HepG2 (cell line): Measurements from ENCODE around the gene MAEA. TPM values are rescaled to one million over a fixed set of nuclear protein-coding genes. Genes with fewer than 3 reads are reported as not detected.

Experiments used
- DNMT3B ChIP-seq: conservative IDR thresholded peaks from 2 replicates; pipeline ENCODE4 v1.6.1; 2016; ENCODE audit warnings: missing biosample characterization, control low read depth
- KAT7 ChIP-seq: IDR thresholded peaks from 2 replicates; pipeline ENCODE4 v1.6.1; 2018; ENCODE audit warnings: borderline replicate concordance, missing compliant biosample characterization
- KLF13 ChIP-seq: sonication (generic); formaldehyde crosslinking; IDR thresholded peaks from 2 replicates; pipeline ENCODE4 v1.4.0; 2020; ENCODE audit warnings: mild to moderate bottlenecking, missing genetic modification reagents
- SRY ChIP-seq: sonication (generic); formaldehyde crosslinking; IDR thresholded peaks from 2 replicates; pipeline ENCODE4 v1.8.0; 2022; ENCODE audit warnings: mild to moderate bottlenecking, missing genetic modification reagents
- ZFX ChIP-seq: sonication (generic); formaldehyde crosslinking; IDR thresholded peaks from 2 replicates; pipeline ENCODE4 v1.4.0; 2020; ENCODE audit warnings: mild to moderate bottlenecking, low read depth, missing genetic modification reagents, moderate library complexity
- polyA plus RNA-seq, 8 experiments: library from polyadenylated mRNA; depleted of rRNA in 3 of 8; stranded (reverse) in 7 of 8; unstranded in 1 of 8; fragments of >200 nt; fragmentation: Illumina TruSeq in 4 of 8; extraction: Trizol in 4 of 8; gene quantifications; 2 replicates each; pipeline versions ENCODE4 v1.2.1 to v1.2.3, GENCODE V29; 2011 to 2016; ENCODE audit warnings: low read depth in 4 of 8, missing spikeins in 1 of 8, mixed read lengths in 1 of 8; ENCODE audit not compliant: insufficient read depth in 1 of 8
- total RNA-seq, 5 experiments: library from RNA; depleted of rRNA; stranded (reverse); fragments of >200 nt; fragmentation: Illumina TruSeq; extraction: Trizol; gene quantifications; 2 replicates each; pipeline ENCODE4 v1.2.3, GENCODE V29; 2016; ENCODE audit warnings: low read depth in 1 of 5
- TF ChIP-seq, protein P1 (sequence below): IDR thresholded peaks from 2 replicates; pipeline ENCODE4 v1.6.1; 2016; ENCODE audit warnings: low read depth, missing genetic modification reagents, missing compliant biosample characterization
- TF ChIP-seq, protein P2 (sequence below): sonication (generic); formaldehyde crosslinking; IDR thresholded peaks from 2 replicates; pipeline ENCODE4 v1.8.0; 2022; ENCODE audit warnings: missing genetic modification reagents, mild to moderate bottlenecking, moderate library complexity, borderline replicate concordance
- TF ChIP-seq, protein P3 (sequence below), 2 experiments: fragments of 450-650 bp in 1 of 2; sonication (generic) in 1 of 2; formaldehyde crosslinking in 1 of 2; IDR thresholded peaks; 2 replicates each; pipeline versions ENCODE4 v1.6.1 to v1.8.0; 2016 to 2022; ENCODE audit warnings: antibody characterized with exemption in 1 of 2, mild to moderate bottlenecking in 1 of 2, missing genetic modification reagents in 1 of 2
- TF ChIP-seq, protein P4 (sequence below): sonication (generic); formaldehyde crosslinking; IDR thresholded peaks from 2 replicates; pipeline ENCODE4 v1.4.0; 2020; ENCODE audit warnings: missing genetic modification reagents, borderline replicate concordance

The MAEA gene
- total and polyA plus RNA-seq, 2 of the 13 experiments (the other 11 are each of a cell fraction or from before 2014, with no cell fraction given), result 52.0 to 57.1 TPM

DNA sequence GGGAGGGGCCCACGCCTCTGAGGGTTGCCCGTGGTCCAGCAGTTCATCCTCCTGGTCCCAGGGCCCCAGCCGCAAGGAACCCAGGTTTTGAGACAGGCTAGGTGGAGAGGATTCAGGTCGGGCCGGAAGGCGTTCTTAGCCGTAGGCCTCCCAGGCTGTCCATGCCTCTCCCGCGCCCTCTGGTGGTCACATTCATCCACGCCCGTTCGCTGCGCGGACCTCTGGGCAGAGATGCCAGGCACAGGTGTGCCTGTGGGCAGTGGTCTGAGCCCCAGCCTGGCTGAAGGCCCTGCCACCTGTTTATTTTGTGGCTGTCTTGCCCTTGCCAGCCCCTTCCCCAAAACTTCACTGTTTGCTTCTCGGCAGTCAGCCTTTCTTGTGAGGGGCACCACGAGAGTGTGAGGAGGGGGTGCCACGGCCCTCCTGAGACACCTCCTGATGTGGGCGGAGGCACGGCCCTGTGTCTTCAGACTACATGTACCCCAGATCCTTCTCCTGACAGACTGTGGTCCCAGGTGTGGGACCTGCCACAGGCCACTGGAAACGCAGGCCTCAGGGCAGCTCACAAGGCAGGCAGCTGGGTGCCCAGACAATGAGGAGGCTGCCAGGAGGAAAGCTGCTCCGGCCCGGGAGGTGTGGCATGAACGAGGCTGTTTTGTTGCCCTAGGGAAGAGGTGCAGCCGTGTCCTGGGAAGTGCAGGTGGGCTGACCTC is 62.3 kb downstream of the MAEA start (continued):
- TF ChIP-seq DNMT3B (CRISPR knock-in tag) (no peak), ZFX (CRISPR knock-in tag) (peak; percentile 72), SRY (no peak), KAT7 (CRISPR knock-in tag) (no peak), KLF13 (CRISPR knock-in tag) (no peak)
- TF ChIP-seq, protein P1, sequence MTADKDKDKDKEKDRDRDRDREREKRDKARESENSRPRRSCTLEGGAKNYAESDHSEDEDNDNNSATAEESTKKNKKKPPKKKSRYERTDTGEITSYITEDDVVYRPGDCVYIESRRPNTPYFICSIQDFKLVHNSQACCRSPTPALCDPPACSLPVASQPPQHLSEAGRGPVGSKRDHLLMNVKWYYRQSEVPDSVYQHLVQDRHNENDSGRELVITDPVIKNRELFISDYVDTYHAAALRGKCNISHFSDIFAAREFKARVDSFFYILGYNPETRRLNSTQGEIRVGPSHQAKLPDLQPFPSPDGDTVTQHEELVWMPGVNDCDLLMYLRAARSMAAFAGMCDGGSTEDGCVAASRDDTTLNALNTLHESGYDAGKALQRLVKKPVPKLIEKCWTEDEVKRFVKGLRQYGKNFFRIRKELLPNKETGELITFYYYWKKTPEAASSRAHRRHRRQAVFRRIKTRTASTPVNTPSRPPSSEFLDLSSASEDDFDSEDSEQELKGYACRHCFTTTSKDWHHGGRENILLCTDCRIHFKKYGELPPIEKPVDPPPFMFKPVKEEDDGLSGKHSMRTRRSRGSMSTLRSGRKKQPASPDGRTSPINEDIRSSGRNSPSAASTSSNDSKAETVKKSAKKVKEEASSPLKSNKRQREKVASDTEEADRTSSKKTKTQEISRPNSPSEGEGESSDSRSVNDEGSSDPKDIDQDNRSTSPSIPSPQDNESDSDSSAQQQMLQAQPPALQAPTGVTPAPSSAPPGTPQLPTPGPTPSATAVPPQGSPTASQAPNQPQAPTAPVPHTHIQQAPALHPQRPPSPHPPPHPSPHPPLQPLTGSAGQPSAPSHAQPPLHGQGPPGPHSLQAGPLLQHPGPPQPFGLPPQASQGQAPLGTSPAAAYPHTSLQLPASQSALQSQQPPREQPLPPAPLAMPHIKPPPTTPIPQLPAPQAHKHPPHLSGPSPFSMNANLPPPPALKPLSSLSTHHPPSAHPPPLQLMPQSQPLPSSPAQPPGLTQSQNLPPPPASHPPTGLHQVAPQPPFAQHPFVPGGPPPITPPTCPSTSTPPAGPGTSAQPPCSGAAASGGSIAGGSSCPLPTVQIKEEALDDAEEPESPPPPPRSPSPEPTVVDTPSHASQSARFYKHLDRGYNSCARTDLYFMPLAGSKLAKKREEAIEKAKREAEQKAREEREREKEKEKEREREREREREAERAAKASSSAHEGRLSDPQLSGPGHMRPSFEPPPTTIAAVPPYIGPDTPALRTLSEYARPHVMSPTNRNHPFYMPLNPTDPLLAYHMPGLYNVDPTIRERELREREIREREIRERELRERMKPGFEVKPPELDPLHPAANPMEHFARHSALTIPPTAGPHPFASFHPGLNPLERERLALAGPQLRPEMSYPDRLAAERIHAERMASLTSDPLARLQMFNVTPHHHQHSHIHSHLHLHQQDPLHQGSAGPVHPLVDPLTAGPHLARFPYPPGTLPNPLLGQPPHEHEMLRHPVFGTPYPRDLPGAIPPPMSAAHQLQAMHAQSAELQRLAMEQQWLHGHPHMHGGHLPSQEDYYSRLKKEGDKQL (CRISPR knock-in tag), result no peak
- TF ChIP-seq, protein P2, sequence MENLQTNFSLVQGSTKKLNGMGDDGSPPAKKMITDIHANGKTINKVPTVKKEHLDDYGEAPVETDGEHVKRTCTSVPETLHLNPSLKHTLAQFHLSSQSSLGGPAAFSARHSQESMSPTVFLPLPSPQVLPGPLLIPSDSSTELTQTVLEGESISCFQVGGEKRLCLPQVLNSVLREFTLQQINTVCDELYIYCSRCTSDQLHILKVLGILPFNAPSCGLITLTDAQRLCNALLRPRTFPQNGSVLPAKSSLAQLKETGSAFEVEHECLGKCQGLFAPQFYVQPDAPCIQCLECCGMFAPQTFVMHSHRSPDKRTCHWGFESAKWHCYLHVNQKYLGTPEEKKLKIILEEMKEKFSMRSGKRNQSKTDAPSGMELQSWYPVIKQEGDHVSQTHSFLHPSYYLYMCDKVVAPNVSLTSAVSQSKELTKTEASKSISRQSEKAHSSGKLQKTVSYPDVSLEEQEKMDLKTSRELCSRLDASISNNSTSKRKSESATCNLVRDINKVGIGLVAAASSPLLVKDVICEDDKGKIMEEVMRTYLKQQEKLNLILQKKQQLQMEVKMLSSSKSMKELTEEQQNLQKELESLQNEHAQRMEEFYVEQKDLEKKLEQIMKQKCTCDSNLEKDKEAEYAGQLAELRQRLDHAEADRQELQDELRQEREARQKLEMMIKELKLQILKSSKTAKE (CRISPR knock-in tag), result no peak
- TF ChIP-seq, protein P3, sequence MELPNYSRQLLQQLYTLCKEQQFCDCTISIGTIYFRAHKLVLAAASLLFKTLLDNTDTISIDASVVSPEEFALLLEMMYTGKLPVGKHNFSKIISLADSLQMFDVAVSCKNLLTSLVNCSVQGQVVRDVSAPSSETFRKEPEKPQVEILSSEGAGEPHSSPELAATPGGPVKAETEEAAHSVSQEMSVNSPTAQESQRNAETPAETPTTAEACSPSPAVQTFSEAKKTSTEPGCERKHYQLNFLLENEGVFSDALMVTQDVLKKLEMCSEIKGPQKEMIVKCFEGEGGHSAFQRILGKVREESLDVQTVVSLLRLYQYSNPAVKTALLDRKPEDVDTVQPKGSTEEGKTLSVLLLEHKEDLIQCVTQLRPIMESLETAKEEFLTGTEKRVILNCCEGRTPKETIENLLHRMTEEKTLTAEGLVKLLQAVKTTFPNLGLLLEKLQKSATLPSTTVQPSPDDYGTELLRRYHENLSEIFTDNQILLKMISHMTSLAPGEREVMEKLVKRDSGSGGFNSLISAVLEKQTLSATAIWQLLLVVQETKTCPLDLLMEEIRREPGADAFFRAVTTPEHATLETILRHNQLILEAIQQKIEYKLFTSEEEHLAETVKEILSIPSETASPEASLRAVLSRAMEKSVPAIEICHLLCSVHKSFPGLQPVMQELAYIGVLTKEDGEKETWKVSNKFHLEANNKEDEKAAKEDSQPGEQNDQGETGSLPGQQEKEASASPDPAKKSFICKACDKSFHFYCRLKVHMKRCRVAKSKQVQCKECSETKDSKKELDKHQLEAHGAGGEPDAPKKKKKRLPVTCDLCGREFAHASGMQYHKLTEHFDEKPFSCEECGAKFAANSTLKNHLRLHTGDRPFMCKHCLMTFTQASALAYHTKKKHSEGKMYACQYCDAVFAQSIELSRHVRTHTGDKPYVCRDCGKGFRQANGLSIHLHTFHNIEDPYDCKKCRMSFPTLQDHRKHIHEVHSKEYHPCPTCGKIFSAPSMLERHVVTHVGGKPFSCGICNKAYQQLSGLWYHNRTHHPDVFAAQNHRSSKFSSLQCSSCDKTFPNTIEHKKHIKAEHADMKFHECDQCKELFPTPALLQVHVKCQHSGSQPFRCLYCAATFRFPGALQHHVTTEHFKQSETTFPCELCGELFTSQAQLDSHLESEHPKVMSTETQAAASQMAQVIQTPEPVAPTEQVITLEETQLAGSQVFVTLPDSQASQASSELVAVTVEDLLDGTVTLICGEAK (IDR thresholded peaks at IDR 0.05), result no peak
- TF ChIP-seq, protein P3 (CRISPR knock-in tag; IDR thresholded peaks at IDR 0.05), result no peak
- TF ChIP-seq, protein P4, sequence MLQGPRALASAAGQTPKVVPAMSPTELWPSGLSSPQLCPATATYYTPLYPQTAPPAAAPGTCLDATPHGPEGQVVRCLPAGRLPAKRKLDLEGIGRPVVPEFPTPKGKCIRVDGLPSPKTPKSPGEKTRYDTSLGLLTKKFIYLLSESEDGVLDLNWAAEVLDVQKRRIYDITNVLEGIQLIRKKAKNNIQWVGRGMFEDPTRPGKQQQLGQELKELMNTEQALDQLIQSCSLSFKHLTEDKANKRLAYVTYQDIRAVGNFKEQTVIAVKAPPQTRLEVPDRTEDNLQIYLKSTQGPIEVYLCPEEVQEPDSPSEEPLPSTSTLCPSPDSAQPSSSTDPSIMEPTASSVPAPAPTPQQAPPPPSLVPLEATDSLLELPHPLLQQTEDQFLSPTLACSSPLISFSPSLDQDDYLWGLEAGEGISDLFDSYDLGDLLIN (CRISPR knock-in tag), result 0 out of 2 replicates have a peak, but pooled peaks have one; percentile 19
